ENCODE results near the gene UVSSA.

GRCh38 chr4:1407657-1408333 is 60.8 kb downstream of the UVSSA start:
- TF ChIP-seq, protein P1, sequence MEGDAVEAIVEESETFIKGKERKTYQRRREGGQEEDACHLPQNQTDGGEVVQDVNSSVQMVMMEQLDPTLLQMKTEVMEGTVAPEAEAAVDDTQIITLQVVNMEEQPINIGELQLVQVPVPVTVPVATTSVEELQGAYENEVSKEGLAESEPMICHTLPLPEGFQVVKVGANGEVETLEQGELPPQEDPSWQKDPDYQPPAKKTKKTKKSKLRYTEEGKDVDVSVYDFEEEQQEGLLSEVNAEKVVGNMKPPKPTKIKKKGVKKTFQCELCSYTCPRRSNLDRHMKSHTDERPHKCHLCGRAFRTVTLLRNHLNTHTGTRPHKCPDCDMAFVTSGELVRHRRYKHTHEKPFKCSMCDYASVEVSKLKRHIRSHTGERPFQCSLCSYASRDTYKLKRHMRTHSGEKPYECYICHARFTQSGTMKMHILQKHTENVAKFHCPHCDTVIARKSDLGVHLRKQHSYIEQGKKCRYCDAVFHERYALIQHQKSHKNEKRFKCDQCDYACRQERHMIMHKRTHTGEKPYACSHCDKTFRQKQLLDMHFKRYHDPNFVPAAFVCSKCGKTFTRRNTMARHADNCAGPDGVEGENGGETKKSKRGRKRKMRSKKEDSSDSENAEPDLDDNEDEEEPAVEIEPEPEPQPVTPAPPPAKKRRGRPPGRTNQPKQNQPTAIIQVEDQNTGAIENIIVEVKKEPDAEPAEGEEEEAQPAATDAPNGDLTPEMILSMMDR (IDR thresholded peaks at IDR 0.05; ENCODE audit: low read depth, low read length): no peak
- TF ChIP-seq MYC (IDR thresholded peaks at IDR 0.05; ENCODE audit: low read depth, low read length): no peak
- no peak for TF ChIP-seq POLR2A (IDR thresholded peaks at IDR 0.05; ENCODE audit: extremely low read depth, insufficient read length)
- TF ChIP-seq, protein P2, sequence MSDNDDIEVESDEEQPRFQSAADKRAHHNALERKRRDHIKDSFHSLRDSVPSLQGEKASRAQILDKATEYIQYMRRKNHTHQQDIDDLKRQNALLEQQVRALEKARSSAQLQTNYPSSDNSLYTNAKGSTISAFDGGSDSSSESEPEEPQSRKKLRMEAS (IDR thresholded peaks at IDR 0.05; ENCODE audit: low read depth, low read length): no peak

Measured in NB4 (cell line).